HG03378 (cell line): ENCODE results near the gene ETF1.
"Not testable (repeated sequence)": the region's sequence is repeated elsewhere in the genome, so short reads cannot be mapped to it uniquely, and the experiment has no call there.

Source experiments
- ATAC-seq: cut with Tn5 transposase; IDR thresholded peaks from one replicate; pipeline ENCODE4 v1.9.1; 2021; ENCODE audit warnings: mild to moderate bottlenecking, moderate library complexity; ENCODE audit not compliant: unreplicated experiment

The ETF1 gene

GRCh38 chr5:138533973-138534941, 8.8 kb downstream of the ETF1 start:
- ATAC-seq = no peak

- no peak for ATAC-seq
Measured at GRCh38 chr5:138529812-138530211, 13.2 kb downstream of the ETF1 start.

GRCh38 chr5:138528744-138529469, 14.1 kb downstream of the ETF1 start:
- no peak for ATAC-seq

- no peak for ATAC-seq
Measured at GRCh38 chr5:138528208-138528607, 14.8 kb downstream of the ETF1 start.

GRCh38 chr5:138527170-138527569, 15.9 kb downstream of the ETF1 start:
- ATAC-seq = no peak

GRCh38 chr5:138523406-138523805, 19.6 kb downstream of the ETF1 start:
- no peak for ATAC-seq

- no peak for ATAC-seq
Measured at GRCh38 chr5:138520971-138521370, 22.1 kb downstream of the ETF1 start.

- ATAC-seq = no peak
Measured at GRCh38 chr5:138517437-138517836, 25.6 kb downstream of the ETF1 start.

GRCh38 chr5:138515556-138516245, 27.3 kb downstream of the ETF1 start:
- ATAC-seq = no peak

GRCh38 chr5:138514021-138514420, 29.0 kb downstream of the ETF1 start:
- ATAC-seq = no peak

- no peak for ATAC-seq
Measured at GRCh38 chr5:138508958-138509357, 34.1 kb downstream of the ETF1 start.

GRCh38 chr5:138507485-138507884, 35.6 kb downstream of the ETF1 start:
- not testable (repeated sequence) for ATAC-seq

GRCh38 chr5:138506370-138507306, 36.4 kb downstream of the ETF1 start:
- ATAC-seq = no peak

- no peak for ATAC-seq
Measured at GRCh38 chr5:138504799-138505198, 38.2 kb downstream of the ETF1 start.

GRCh38 chr5:138503487-138504270, 39.4 kb downstream of the ETF1 start:
- peak; percentile 47 for ATAC-seq

- ATAC-seq = no peak
Measured at GRCh38 chr5:138502521-138502920, 40.5 kb downstream of the ETF1 start.

- ATAC-seq = no peak
Measured at GRCh38 chr5:138502121-138502520, 40.9 kb downstream of the ETF1 start.

GRCh38 chr5:138498376-138498775, 44.7 kb downstream of the ETF1 start:
- ATAC-seq = no peak

- ATAC-seq = no peak
Measured at GRCh38 chr5:138495351-138495750, 47.7 kb downstream of the ETF1 start.
